Measurements from ENCODE around the gene TDRD9. TPM values are rescaled to one million over a fixed set of nuclear protein-coding genes. Genes with fewer than 3 reads are reported as not detected.

Gene TDRD9
- total RNA-seq, 1 donor from 2014 or later, result 0.56 TPM

DNA sequence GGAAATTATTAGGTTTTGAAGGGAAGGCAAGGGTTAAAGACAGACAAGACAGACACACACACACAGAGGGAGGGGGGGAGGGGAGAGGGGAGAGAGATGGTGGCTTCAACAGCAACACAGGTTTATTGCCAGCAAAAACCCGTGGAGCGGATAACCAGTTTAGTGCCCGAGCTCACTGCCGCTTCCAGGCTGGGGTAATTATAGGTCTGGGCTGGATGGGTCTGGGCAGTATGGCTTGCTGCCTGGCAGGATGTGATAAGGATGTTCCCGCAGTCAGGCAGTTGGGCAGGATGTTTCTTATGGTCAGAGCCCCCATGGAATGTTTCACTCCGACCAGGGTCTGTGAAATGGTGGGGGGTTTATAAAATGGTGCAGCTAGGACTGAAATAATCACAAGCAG is 4.4 kb upstream of the TDRD9 start:
- DNase-seq (ENCODE audit: low read depth), result no peak

DNA sequence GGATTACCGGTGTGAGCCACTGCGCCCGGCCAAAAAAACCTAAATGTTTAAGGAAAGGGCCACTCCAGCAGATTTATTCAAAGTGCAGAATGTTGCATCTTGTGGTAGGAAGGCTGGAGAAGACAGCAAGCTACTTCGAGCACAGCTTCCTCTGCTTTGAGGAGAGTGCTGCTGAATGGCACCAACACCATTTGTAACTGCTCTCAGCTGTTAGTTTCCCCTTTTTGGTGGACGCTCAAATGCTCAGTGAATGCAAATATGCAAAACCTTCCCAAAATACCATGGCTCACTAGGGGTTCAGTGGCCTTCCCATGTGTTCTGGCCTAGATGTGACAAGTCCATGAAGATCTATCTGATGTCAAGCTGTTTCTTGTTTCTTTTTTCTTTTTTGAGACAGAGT is 2.9 kb upstream of the TDRD9 start:
- DNase-seq (ENCODE audit: low read depth), result no peak

DNA sequence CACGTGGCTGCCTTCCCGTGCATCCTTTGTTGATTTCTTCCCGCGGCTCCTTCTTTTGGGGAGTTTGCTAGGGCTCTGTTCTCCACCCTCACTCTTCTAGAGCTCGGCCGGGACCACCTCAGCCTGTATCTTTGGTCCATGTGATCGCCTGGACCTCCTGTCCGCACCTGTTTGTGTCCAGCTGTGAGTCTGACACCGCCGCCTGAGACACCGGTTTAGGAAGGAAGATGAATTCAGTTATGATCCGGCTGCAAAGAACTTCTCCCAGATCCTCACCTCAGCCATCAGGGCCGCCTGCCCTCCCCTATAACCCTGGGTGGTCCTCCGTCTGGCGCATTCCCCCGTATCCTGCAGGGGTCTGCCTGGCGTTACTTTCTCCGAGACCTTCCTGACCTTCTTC is 690 bp upstream of the TDRD9 start:
- no peak for DNase-seq (ENCODE audit: low read depth)

DNA sequence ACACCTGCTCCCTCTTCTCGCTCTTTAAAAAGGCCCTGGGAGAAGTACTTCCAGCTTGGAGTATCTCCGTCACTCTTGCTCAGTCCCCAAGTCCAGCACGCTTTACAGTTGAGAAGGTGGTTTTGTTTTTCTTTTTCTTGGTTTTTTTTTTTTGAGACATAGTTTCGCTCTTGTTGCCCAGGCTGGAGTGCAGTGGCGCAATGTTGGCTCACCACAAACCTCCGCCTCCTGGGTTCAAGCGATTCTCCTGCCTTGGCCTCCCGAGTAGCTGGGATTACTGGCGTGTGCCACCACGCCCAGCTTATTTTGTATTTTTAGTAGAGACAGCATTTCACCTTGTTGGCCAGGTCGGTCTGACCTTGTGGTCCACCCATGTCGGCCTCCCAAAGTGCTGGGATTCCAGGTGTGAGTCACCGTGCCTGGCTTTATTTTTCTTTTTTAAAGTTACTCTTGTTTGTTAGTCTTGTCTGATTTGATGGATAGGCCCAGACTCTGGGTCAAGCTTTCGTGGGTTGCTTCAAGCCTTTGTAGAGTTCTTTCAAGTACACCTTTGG is 1.9 kb downstream of the TDRD9 start:
- no peak for DNase-seq (ENCODE audit: low read depth)

DNA sequence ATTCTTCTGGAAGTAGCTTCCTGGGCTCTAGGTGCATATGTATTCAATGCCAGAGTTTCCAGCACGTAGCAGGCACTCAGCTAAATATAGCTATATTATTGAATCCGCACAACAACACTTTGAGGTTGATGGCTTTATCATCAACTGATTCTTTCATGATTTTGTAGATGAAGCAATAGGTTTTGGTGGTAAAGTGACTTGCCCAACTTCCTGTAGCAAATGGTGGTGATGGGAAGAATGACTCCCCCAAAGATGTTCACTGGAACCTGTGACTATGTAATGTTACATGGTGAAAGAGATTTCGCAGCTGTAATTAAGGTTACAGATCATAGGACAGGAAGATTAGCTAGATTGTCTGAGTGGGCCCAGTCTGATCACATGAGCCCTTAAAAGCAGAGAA is 3.2 kb downstream of the TDRD9 start:
- no peak for DNase-seq (ENCODE audit: low read depth)

DNA sequence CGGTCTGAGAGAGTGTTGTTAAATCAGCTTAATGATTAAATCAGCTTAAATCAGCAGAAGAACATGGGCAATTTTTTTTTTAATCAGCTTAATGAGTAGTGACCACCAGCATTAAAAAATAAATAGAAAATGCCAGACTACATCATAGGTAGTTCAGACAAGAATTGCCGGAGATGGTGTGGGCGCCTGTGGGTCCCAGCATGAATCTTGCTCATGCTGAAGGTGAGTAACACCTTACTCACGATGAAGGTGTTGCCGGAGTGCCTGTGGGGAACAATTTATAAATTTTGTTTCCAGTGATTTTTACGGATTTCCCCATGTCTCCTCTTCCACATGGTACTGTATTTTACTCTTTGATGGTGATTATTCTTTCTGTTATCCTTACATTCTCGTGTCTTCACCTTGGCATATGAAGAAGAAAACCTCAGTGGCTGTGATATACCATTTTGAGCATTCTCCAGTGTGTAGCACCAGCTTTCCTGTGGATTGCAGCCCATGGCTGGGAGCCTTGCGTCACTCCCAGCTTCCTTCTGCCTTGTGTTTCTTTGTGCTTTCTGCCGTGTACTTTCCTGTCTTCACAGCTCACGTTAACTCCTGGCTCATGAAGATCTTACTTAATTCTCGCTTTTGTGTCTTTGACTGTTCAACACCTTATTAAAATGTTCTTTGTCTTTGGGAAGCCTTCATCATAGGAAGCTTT is 4.7 kb downstream of the TDRD9 start:
- no peak for DNase-seq (ENCODE audit: low read depth)

DNA sequence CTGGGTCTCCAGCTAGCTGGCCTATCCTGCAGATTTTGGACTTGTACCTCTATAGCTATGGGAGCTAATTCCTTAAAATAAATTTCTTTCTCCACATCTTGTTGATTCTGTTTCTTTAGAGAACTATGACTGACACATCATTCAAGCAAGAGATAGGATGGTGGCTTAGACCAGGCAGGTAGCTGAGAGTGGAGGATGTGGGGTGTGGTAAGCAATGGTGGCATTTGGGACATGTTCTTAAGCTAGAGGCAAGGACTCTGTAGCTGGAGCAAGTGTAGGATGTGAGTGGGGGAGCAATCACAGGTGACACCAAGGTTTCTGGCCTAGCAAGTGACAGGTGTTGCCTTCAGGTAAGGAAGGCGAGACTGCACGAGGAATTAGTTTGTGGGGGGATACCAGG is 6.8 kb downstream of the TDRD9 start:
- no peak for DNase-seq (ENCODE audit: low read depth)

DNA sequence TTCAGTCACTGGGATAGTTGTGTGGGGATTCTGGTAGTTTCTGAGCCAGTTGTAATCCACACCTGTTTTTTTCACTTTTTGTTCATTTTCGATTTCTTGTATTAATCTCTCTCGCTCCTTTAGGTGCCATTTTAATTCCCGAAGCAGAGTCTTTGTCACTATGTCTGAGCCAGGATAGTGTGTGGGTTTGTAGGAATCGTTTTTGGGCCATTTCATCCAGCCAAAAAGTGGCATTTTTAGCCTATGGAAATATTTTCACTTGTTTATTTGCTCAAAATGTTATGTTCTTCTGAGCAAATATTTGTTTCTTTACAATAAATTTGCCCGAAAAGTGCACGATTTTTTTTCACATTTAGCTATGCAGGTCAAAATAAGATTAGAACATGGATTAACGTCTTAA is 13.2 kb downstream of the TDRD9 start:
- DNase-seq (ENCODE audit: low read depth), result no peak

DNA sequence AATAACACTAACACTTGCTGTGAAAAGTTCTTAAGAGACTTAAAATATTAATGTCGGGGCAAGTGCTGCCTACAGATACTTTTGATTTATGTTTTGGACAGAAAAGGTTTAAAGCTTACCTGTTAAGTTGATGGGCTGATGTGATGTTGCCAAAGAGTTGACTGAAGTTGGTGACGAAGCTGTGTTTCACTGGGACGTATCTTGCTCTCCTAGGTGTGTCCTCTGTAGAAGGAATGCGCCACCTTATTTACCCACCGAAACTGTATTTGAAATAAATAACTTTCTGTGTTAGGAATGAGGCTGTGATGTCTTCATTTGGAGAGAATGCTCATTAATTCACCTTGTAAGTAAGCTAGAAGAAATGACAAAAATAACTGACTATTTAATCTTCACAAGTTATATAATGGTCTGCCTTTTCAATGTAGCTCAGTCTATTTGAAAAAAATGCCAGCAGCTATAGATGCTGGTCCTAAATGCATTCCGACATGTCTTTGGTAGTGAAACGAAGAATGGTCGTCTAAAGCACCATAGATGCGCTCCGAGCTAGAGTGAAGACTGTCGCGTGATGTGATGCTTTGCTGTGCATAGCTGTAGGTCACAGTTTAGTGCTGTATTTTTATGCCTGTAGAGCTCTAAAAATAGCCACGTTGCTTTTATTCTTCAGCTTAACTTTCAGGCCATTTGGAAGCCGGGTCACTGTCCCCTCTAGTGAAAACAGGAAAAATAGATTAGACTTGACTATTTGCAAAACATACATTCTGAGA is 13.9 kb downstream of the TDRD9 start, which contains the start of gene RD3L:
RD3L (minus strand) TSS at position 557 of the 764 bp plus-strand sequence. CDS start 834 bp downstream, outside the sequence.
- DNase-seq (ENCODE audit: low read depth), result no peak

DNA sequence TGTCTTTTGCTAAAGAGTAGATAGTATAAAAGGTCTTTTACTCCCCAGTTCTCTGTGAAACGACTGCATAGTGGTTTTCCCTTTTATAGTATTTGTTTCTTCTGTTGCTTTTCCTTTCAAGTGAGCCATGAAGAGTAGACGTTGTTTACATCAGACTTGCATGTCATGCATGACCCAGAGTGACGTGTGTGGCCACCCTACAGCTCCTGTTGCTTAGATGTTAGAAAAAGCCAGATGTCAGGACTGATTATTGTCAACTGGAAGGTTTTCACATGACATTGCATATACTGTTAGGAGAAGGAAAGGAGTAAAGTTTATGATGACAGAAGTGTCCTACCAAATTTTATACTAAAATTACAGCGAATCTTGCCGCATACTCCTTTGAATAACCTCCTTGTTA is 15.4 kb downstream of the TDRD9 start:
- DNase-seq (ENCODE audit: low read depth), result no peak

DNA sequence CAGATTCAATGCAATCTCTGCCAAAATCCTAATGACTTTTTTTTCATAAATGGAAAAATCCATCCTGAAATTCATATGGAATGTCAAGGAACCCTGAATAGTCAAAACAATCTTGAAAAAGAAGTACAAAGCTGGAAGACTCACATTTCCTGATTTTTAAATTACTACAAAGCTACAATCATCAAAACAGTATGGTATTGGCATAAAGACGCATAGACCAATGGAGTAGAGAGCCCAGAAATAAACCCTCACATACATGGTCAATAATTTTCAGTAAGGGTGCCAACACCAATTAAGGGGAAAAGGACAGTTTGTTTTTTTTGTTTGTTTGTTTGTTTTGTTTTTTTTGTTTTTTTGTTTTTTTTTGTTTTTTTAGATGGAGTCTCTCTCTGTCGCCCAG is 18.7 kb downstream of the TDRD9 start:
- no peak for DNase-seq (ENCODE audit: low read depth)

DNA sequence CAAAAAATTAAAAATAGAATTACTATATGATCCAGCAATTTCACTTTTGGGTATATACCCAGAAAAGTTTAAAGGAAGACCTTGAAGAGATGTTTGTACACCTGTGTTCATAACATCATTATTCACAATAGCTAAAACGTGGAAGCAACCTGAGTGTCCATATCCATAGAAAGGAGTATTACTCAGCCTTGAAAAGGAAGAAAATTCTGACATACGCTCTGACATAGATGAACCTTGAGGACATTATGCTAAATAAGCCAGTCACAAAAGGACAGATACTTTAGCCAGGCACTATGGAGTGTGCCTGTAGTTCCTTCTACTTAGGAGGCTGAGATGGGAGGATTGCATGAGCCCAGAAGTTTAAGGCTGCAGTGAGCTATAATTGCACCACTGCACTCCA is 20.2 kb downstream of the TDRD9 start:
- DNase-seq (ENCODE audit: low read depth), result no peak

DNA sequence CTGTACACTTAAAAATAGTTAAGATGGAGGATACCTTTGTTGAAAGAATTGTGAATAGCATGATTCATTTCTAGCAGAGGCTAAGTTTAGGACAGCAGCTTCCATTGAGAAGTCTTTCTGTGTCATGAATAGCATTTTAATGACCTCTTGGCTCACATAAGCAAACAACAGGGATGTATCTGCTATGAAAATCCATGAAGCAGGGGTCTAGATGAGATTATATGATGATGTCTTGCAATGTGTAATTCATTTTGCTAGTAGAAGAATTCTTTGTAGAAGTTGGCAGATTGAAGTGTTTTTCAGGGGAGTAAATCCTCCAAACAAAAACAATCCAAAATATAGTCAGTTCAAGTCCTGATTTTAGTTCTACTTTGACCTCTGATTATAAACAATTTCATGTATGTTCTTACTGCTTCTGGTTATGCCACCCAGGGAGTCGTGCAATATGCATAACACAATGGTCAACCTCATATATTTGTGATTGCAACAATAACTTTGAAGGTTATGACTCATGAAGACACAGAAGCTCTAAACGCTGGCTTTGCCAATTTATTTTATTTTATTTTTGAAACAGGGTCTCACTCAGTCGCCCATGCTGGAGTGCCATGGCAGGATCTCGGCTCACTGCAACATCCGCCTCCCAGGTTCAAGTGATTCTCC is 21.0 kb downstream of the TDRD9 start:
- no peak for DNase-seq (ENCODE audit: low read depth)

DNA sequence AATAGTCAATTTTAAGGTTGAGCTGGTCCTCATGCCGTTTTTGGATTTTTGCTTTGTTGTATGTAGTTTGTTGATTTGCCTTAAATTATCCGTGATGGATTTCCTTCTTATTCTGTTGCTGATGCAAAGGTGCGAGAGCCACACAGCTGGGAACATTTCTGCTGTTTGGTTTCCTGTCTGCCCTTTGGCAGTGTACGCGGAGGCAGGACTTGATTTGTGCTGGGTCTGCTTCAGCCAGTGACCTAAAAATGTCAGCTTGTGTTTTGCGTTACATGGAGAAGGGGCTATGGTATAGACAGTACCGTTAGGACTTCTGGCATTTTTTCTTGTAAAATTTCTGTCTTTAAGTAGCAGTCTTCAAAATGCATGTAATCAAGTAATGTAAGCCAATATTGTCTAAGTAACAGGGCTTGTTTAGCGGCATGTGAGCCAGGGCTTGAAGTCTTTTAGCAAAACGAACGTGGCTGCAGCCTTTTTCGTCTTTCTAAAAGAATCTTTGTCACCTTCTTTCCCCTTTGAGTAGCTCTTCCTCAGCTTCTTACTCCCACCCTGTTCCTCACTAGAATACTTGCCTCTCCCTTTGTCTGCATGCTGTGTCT is 32.3 kb downstream of the TDRD9 start:
- DNase-seq (ENCODE audit: low read depth), result no peak

DNA sequence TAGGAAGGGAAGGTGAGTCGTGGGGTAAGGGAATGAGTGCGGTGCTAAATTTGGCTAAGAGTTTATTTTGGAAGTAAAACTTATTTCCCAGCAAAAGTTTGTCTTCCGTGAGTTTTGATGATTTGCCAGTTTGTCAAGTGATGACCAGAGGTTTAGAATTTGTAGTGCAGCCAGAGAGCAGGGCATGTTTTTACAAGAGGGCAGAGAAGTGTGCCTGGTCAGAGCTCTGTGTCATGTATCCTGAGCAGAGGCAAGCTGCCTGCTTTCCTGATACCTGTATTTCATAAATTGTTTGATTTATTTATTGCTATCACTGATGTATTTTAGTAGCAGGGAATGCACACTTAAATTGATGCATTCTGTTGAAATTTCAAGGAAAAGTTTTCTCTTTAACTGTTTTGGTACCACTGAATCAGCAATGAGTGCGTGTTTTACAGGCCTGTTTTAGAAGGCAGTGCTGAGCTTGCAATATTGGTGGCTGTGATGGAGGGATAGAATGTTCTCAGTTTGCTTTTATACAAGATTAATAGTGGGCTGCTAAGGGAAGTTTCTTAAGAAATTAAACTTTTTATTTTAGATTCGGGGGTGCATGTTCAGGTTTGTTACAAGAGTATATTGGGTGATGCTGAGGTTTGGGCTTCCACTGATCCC is 33.8 kb downstream of the TDRD9 start:
- no peak for DNase-seq (ENCODE audit: low read depth)

DNA sequence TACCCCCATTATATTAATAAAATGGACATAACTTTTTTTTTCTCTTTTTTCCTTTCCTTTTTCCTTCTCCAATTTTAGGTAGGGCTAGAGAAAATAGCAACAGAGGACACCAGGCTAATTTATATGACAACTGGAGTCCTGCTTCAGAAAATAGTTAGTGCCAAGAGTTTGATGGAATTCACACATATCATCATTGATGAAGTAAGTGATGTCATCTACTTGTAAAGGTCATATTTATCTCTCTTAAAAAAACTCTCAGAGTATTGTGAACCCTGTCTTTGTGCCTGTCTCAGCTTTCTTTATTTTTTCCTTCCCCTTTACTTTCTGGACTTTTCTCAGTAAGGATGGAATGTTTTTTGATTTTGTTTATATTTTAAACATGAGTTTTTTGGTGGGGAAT is 38.4 kb downstream of the TDRD9 start:
- DNase-seq (ENCODE audit: low read depth), result no peak

DNA sequence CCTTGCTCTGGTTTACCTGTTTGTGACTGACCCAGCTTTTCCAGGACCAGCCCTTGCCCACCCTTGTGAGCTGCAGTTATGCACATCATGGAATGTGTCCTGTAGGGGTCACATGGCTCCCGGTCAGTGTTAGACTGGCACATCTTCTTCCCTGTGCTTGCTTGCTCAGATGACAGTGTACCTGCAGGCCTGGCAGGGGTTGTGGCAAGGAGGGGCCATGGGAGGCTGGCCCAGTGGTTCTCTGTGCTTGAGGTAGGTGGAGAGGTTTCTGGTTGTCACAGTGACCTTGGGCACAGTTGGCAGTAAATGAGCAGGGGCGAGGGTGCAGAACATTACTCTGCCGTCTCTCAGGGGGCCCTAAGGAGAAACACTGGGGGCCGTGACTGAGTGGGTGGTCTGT is 41.7 kb downstream of the TDRD9 start:
- DNase-seq (ENCODE audit: low read depth), result no peak

DNA sequence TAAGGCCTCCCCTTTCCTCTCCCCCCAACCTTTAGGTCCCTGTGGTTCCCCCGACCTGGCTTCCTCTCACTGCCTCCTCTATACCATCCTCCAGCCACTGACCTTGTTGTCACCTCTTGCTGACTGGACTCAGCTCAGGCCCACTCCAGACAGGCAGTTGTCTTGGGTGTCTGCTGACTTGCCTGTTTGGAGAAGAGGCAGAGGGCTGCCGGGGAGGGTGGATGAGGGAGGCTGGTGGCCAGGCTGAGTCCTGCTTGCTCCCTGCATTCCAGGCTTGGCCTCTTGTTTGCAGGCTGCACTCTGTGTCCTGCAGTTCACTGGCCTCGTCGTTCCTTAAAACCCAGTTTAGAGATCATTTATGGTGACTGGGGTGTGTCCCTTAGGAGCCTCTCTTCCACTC is 45.1 kb downstream of the TDRD9 start:
- peak; percentile 7 for DNase-seq (ENCODE audit: low read depth)

DNA sequence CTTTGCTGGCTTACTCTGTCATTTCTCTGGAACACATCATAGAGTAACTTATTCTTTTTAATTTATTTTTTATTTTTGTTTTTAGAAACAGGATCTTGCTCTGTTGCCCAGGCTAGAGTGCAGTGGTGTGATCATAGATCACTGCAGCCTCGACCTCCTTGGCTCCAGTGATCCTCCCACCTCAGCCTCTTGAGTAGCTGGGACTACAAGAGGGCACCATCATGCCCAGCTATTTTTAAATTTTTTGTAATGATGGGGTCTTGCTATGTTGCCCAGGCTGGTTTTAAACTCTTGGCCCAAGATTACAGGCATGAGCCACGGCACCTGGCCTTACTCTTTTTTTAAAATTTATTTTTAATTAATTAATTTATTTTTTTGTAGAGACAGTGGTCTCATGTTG is 46.3 kb downstream of the TDRD9 start:
- DNase-seq (ENCODE audit: low read depth), result no peak

DNA sequence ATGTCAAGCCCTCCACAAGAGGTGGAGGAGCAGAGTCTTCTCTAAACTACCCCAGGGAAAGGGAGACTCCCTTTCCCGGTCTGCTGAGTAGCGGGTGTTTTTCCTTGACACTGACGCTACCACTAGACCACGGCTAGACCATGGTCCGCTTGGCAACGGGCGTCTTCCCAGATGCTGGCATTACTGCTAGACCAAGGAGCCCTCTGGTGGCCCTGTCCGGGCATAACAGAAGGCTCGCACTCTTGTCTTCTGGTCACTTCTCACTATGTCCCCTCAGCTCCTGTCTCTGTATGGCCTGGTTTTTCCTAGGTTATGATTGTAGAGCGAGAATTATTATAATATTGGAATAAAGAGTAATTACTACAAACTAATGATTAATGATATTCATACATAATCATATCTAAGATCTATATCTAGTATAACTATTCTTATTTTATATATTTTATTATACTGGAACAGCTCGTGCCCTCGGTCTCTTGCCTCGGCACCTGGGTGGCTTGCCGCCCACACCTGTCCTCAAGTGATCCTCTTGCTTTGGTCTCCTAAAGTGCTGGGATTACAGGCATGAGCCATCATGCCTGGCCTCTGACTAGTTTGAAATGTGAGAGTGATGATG is 52.5 kb downstream of the TDRD9 start:
- peak; percentile 40 for DNase-seq (ENCODE audit: low read depth)

DNA sequence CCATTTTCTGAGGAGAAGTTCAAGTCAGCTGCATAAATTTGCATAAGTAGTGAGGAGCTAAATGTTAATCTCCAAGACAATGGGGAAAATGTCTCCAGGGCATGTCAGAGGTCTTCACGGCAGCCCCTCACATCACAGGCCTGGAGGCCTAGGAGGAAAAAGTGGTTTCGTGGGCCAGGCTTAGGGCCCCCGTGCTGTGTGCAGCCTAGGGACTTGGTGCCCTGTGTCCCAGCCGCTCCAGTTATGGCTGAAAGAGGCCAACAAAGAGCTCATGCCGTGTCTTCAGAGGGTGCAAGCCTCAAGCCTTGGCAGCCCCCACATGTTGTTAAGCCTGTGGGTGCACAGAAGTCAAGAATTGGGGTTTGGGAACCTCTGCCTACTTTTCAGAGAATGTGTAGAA is 55.9 kb downstream of the TDRD9 start:
- DNase-seq (ENCODE audit: low read depth), result no peak

All from myocyte (in vitro differentiated cells).